Subcutaneous abdominal adipose tissue (tissue), 5 donors: Measurements from ENCODE around the gene SRSF5.
"Not testable (repeated sequence)": the region's sequence is repeated elsewhere in the genome, so short reads cannot be mapped to it uniquely, and the experiment has no call there.

Experiments
- H3K27ac ChIP-seq: one replicate; pipeline ENCODE4 v1.7.0; 2013; ENCODE audit warnings: low read depth, mild to moderate bottlenecking, inconsistent platforms, low read length, moderate library complexity
- H3K27me3 ChIP-seq, 5 donors: one replicate each; pipeline ENCODE4 v1.7.0; 2013; ENCODE audit warnings: low read length in 5 of 5, inconsistent platforms in 1 of 5; ENCODE audit not compliant: control insufficient read depth in 5 of 5, insufficient read depth in 4 of 5
- H3K36me3 ChIP-seq, 5 donors: one replicate each; pipeline ENCODE4 v1.7.0; 2013; ENCODE audit warnings: low read length in 5 of 5; ENCODE audit not compliant: control insufficient read depth in 5 of 5, insufficient read depth in 5 of 5
- H3K4me1 ChIP-seq, 5 donors: one replicate each; pipeline ENCODE4 v1.7.0; 2013; ENCODE audit warnings: low read length in 5 of 5, mild to moderate bottlenecking in 3 of 5, moderate library complexity in 1 of 5; ENCODE audit not compliant: control insufficient read depth in 5 of 5, insufficient read depth in 5 of 5
- H3K4me3 ChIP-seq, 5 donors: one replicate each; pipeline ENCODE4 v1.7.0; 2013; ENCODE audit warnings: low read length in 5 of 5, low read depth in 1 of 5
- H3K9ac ChIP-seq, 5 donors: one replicate each; pipeline ENCODE4 v1.7.0; 2013; ENCODE audit warnings: low read length in 5 of 5, mild to moderate bottlenecking in 4 of 5, moderate library complexity in 3 of 5
- H3K9me3 ChIP-seq, 5 donors: one replicate each; pipeline ENCODE4 v1.7.0; 2013; ENCODE audit warnings: low read length in 5 of 5; ENCODE audit not compliant: control insufficient read depth in 5 of 5
- donor health status: healthy.
- donor health status: healthy.
- donor health status: healthy.
- donor health status: healthy.
- donor health status: healthy.

Gene SRSF5

DNA sequence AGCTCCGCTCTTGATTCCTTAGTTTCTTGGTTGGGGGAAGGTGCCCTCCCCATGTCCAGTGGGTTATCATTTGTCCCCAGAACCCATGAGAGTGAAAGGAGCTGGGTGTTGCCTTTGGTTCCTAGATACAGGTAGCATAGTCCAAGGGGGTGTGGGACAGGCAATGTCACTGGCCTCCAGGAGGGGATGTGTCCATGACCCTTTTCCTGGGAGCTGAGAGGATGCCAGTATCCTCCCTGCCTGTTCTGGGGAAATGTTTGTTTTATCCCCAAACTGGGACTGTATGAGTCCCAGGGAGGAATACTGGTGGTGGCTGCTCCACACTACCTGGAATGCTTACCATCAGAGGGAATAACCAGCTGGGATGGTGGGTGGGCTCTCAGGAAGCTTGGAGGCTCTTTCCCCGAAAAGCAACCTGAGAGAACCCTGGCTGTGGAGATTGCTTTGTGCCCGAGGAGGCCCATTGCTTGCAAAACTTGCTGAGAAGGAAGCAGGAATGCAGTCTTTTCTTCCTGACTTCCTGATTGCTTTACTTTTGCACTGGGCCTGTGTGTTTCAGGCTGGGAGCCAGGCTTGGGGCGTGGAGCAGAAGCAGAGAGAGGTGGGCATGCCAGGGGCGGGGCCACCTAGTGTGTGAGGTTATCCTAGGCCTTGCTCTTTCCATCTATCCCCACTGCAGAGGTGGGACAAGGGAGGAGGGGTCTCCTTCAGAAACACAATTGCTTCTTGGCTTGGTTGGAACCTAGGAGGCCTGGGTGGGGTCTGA lies 30.8 kb downstream of the SRSF5 start:
- H3K4me3 ChIP-seq: no peak overlapping the region
- H3K27ac ChIP-seq: no peak overlapping the region
- H3K9me3 ChIP-seq: peaks cover 0 to 3% (median 0%) of the 10 kb centered on the region in 5 donors
- H3K4me1 ChIP-seq: peaks cover 0 to 6% (median 0%) of the 10 kb centered on the region in 5 donors
- H3K27me3 ChIP-seq: no peaks in the 10 kb centered on the region
- no peaks in the 10 kb centered on the region for H3K36me3 ChIP-seq
- H3K9ac ChIP-seq: no peak overlapping the region

DNA sequence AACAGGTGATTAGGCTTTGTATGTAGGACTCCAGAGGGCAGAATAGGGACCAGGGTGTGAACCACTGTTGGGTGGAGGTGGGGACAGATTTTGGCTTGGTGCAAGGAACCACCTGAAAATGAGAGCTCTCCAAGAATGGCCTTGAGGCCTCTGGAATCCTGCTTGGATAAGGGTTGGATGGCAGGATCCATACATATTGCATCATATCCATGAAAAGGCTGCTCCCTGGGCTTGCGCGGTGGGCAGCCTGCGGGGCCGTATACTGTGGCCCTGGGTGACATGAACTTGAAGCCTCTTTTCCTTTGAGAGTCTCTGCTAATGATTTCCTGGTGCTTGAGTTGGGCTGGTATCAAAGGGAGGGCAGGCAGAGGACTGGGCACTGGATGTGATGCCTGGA lies 31.4 kb downstream of the SRSF5 start:
- Histone ChIP-seq H3K36me3 (no peaks in the 10 kb centered on the region), H3K27me3 (no peaks in the 10 kb centered on the region), H3K4me1 (peaks cover 0 to 6% (median 0%) of the 10 kb centered on the region in 5 donors), H3K27ac (no peak overlapping the region), H3K9ac (no peak overlapping the region), H3K4me3 (no peak overlapping the region), H3K9me3 (peaks cover 0 to 3% (median 0%) of the 10 kb centered on the region in 5 donors)

DNA sequence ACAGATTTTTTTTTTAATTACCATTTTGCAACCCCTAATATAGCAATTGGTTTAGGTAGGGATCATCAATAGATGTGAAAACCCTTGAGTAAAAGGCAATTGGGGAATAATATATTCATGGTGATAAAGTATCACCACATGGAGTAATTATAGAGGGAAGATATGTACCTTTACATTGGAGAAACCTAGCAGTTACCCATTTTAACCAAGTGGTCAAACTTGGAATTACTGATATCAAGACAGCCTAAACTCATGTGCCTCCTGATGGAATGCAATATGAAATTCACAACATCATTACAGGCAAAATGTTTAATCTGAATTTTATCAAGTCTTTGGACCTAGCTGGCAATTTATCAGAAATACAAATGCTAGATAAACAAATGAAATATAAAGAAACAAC lies 36.8 kb downstream of the SRSF5 start:
- no peaks in the 10 kb centered on the region for H3K27me3 ChIP-seq
- no peak overlapping the region for H3K27ac ChIP-seq
- H3K4me1 ChIP-seq: no peaks in the 10 kb centered on the region
- H3K36me3 ChIP-seq: no peaks in the 10 kb centered on the region
- H3K4me3 ChIP-seq: no peak overlapping the region
- H3K9me3 ChIP-seq: peaks cover 0 to 6% (median 0%) of the 10 kb centered on the region in 5 donors
- no peak overlapping the region for H3K9ac ChIP-seq

DNA sequence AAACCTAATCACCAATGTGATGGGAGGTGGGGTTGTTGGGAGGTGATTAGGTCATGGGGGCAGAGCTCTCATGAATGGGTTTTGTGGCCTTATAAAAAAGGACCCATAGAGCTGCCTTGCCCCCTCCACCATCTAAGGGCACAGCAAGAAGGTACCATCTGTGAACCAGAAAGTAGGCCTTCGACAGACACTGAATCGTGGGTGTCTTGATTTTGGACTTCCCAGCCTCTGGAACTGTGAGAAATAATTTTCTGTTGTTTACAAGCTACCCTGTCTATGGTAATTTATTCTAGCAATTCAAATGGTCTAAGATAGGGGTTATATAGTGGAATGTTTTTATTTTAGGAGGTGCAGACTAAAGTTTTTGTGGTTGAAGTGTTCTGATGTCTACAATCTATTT lies 38.0 kb downstream of the SRSF5 start:
- no peaks in the 10 kb centered on the region for H3K27me3 ChIP-seq
- no peak overlapping the region for H3K9ac ChIP-seq
- H3K4me3 ChIP-seq: no peak overlapping the region
- no peaks in the 10 kb centered on the region for H3K36me3 ChIP-seq
- peaks cover 0 to 6% (median 0%) of the 10 kb centered on the region in 5 donors for H3K9me3 ChIP-seq
- H3K4me1 ChIP-seq: no peaks in the 10 kb centered on the region
- no peak overlapping the region for H3K27ac ChIP-seq

DNA sequence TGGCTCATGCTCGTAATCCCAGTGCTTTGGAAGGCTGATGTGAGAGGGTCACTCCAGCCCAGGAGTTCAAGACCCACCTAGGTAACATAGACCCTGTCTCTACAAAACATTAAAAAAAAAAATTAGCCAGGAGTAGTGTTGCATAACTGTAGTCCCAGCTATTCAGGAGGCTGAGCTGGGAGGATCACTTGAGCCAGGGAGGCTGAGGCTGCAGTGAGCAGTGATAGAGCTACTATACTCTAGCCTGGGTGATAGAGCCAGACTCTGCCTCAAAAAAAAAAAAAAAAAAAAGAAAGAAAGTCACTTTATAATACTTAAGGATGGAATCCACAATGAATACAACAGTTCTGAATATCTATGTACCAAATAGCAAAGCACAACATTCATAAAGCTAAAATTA lies 40.2 kb downstream of the SRSF5 start:
- H3K4me3 ChIP-seq: no peak overlapping the region
- H3K36me3 ChIP-seq: no peaks in the 10 kb centered on the region
- no peak overlapping the region for H3K27ac ChIP-seq
- no peaks in the 10 kb centered on the region for H3K4me1 ChIP-seq
- peaks cover 0 to 3% (median 0%) of the 10 kb centered on the region in 5 donors for H3K9me3 ChIP-seq
- no peaks in the 10 kb centered on the region for H3K27me3 ChIP-seq
- no peak overlapping the region for H3K9ac ChIP-seq

DNA sequence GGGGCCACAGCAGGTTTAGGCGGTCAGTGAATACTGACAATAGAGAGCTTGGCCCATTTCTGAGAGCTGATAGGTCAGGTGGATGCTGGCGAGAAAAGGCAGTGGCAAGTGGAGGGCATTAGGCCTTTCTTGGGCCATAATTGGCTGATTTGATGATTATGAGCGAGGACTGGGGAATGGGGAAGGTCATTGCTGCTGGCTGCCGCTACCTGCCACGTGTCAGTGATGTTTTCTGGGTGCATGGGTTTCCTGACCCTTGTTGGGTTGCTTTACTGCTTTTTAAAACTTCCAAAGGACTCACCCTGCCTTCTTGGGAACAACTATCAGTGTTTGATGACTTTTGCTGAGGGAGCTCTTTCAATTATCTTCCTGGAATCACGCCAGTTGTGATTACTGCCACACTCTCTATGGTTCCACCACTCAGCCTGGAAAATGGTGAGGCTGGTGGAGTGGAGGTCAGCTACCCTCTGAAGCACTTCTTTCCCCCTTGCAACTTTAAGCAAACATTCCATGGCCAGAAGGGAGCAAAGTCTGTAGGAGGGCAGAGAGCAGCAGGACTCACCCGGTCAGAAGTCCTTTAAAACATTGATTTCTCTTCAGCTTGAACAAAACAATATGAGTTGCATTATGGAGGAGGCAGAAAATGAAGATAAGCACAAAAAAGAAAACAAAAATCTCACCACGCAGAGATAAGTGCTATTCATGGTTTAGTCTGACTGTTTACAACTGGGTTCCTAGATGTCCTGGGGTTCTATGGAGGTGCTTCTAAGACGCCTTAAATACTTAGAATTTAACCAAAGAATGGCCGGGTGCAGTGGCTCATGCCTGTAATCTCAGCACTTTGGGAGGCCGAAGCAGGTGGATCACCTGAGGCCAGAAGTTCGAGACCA lies 42.2 kb downstream of the SRSF5 start:
- H3K4me3 ChIP-seq: no peak overlapping the region
- H3K9me3 ChIP-seq: peaks cover 0 to 3% (median 0%) of the 10 kb centered on the region in 5 donors
- H3K27ac ChIP-seq: no peak overlapping the region
- no peaks in the 10 kb centered on the region for H3K4me1 ChIP-seq
- H3K36me3 ChIP-seq: no peaks in the 10 kb centered on the region
- H3K9ac ChIP-seq: no peak overlapping the region
- no peaks in the 10 kb centered on the region for H3K27me3 ChIP-seq

DNA sequence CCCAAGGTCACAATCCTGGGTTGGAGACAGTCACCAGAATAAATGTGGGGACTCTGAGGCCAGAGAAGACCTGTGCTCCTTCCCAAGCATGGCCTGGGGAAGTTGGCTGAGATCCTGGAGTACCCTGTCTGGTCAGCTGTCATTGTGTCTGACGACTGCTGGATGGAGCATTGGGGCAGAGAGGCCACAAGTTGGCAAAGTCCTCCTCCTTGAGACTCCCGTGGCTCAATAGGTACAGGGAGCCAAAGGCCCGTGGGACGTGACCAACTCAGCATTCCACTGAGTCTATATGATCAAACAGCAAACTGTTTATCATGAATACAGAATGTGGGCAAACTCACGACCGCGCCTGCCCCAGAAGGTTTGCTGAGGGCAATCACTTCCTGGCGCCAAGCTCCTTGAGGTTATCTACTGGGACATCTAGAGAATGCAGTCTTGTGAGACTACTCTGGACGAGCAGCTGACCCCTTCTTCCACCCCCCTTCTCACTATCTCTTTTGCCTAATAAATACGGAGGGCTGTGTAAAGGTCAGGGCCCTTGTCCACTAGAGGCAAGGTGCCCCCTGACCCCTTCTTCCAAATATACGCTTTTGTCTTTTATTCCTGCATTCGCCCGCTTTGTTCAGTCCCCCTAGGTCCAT lies 44.4 kb downstream of the SRSF5 start:
- Histone ChIP-seq H3K27ac (no peak overlapping the region), H3K9ac (no peak overlapping the region), H3K9me3 (no peaks in the 10 kb centered on the region), H3K4me1 (no peaks in the 10 kb centered on the region), H3K4me3 (no peak overlapping the region), H3K27me3 (peaks cover 0 to 7% (median 4%) of the 10 kb centered on the region in 5 donors), H3K36me3 (no peaks in the 10 kb centered on the region)

DNA sequence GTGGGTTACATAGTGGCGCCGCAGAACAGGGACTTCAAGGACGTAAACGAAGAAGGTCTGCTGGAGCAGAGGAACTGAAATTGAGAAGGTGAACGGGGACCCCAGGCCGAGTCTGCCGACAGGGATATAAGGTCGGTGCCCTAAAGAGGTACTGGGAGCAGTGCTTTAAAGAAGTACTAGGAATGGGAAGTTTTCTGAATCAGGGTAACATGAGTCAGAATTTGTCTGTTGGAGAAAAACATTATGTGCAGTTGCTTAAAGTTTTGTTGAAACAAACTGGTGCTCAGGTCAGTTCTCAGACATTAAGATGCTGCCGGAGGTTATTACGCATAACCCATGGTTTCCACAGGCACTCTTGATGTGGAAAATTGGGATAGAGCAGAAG lies 44.9 kb downstream of the SRSF5 start:
- Histone ChIP-seq H3K9ac (no peak overlapping the region), H3K4me3 (no peak overlapping the region), H3K4me1 (no peaks in the 10 kb centered on the region), H3K36me3 (no peaks in the 10 kb centered on the region), H3K27ac (no peak overlapping the region), H3K27me3 (peaks cover 3 to 12% (median 6%) of the 10 kb centered on the region in 5 donors), H3K9me3 (no peaks in the 10 kb centered on the region)

DNA sequence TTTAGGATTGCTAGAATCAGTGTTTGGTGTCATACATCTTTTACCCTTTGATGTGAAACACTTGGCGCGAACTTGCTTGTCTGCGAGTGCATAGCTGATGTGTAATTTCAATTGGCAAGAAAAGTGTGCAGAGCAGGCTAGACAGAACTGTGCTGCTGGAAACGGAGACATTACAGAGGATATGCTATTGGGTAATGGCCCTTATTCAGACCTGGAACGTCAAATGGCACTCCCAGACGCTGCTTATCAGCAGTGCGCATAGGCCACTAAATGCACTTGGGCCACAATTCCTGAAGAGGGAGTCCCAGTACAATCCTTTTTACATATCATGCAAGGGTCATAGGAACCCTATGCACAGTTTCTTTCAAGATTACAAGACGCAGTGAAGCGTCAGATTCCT lies 45.8 kb downstream of the SRSF5 start:
- Histone ChIP-seq H3K9me3 (no peaks in the 10 kb centered on the region), H3K4me3 (no peak overlapping the region), H3K36me3 (no peaks in the 10 kb centered on the region), H3K27me3 (peaks cover 3 to 15% (median 13%) of the 10 kb centered on the region in 5 donors), H3K27ac (no peak overlapping the region), H3K9ac (no peak overlapping the region), H3K4me1 (no peaks in the 10 kb centered on the region)

DNA sequence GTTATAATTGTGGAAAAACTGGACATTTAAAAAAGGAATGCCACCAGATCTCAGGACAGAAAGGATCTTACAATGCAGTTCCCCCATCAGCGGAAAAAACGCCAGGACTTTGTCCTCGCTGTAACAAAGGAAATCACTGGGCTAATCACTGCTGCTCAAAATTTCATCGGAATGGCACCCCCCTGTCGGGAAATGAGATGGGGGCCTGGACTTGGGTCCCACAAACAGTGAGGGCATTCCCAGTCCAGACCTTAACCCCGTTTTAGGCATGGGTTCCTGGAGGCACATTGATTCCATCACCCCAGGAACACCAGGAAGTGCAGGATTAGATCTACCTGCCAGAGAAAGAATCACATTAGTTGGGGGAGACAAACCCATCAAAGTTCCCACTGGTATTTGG lies 46.4 kb downstream of the SRSF5 start:
- H3K9ac ChIP-seq, H3K4me3 ChIP-seq, H3K36me3 ChIP-seq, H3K4me1 ChIP-seq, H3K27ac ChIP-seq, H3K9me3 ChIP-seq: not testable (repeated sequence)
- peaks cover 3 to 20% (median 13%) of the 10 kb centered on the region in 5 donors for H3K27me3 ChIP-seq
